OCI-LY3 (cell line): ENCODE results near the gene CDH20.

Experiments used
- CTCF ChIP-seq: fragments of 200-600, 300-600 bp; sonication (generic); IDR thresholded peaks from 2 replicates; pipeline ENCODE4 v1.5.1; 2014; ENCODE audit warnings: antibody characterized with exemption, low read length, low read depth
- EZH2phosphoT487 ChIP-seq: fragments of 200-600 bp; shearing (Covaris generic); IDR thresholded peaks from 2 replicates; pipeline ENCODE4 v1.6.1; 2018; ENCODE audit warnings: antibody characterized with exemption, mixed run types, low read depth

GRCh38 chr18:61497422-61497821 is 164.2 kb downstream of the CDH20 start:
- no peak for TF ChIP-seq CTCF
- TF ChIP-seq EZH2phosphoT487: no peak
